K562 (cell line): ENCODE measurements around the gene ERBB4.

Source experiments
- CEBPB ChIP-seq: fragments of 450-650 bp; IDR thresholded peaks from 2 replicates; pipeline ENCODE4 v1.6.1; 2016; ENCODE audit warnings: missing genetic modification characterization, missing compliant biosample characterization
- CTCF ChIP-seq, 3 experiments: IDR thresholded peaks in 2 of 3; conservative IDR thresholded peaks in 1 of 3; 2 replicates each; pipeline ENCODE4 v1.5.1; 2011 to 2012; ENCODE audit warnings: low read length in 3 of 3, mild to moderate bottlenecking in 3 of 3, control low read depth in 2 of 3, improper control_type of control experiment in 1 of 3, inconsistent platforms in 1 of 3, low read depth in 1 of 3, mixed read lengths in 1 of 3, moderate library complexity in 1 of 3; ENCODE audit not compliant: insufficient read depth in 2 of 3
- GABPB1 ChIP-seq: sonication (generic); formaldehyde crosslinking; IDR thresholded peaks from 2 replicates; pipeline ENCODE4 v1.8.0; 2022; ENCODE audit warnings: mild to moderate bottlenecking, missing genetic modification reagents
- MAX ChIP-seq: sonication (generic); formaldehyde crosslinking; IDR thresholded peaks from 2 replicates; pipeline ENCODE4 v1.9.0; 2022; ENCODE audit warnings: mild to moderate bottlenecking, missing genetic modification reagents
- MCM3 ChIP-seq: fragments of 450-650 bp; IDR thresholded peaks from 2 replicates; pipeline ENCODE4 v1.6.1; 2016
- NFIX ChIP-seq: fragments of 250-450 bp; sonication (Bioruptor Pico); IDR thresholded peaks from 2 replicates; pipeline ENCODE4 v1.4.0; 2020; ENCODE audit warnings: low read depth, mild to moderate bottlenecking, moderate library complexity
- SMARCE1 ChIP-seq: fragments of 450-650 bp; IDR thresholded peaks from 2 replicates; pipeline ENCODE4 v1.7.1; 2016; ENCODE audit warnings: mild to moderate bottlenecking
- ZC3H11A ChIP-seq: IDR thresholded peaks from 2 replicates; pipeline ENCODE4 v1.6.1; 2012; ENCODE audit warnings: low read depth, low read length, improper control_type of control experiment

- TF ChIP-seq ZC3H11A (no peak), CEBPB (tag) (no peak), MCM3 (no peak), SMARCE1 (no peak), GABPB1 (CRISPR knock-in tag) (no peak), CTCF (IDR thresholded peaks at IDR 0.05 in 2 of 3, conservative IDR thresholded peaks at IDR 0.05 in 1 of 3; ENCODE audit: insufficient read depth in 2 of 3, low read depth in 1 of 3, low read length in 3 of 3) (no peak), MAX (CRISPR knock-in tag) (no peak), NFIX (CRISPR knock-in tag) (no peak)
These were observed 1205.2 kb downstream of the ERBB4 start for GRCh38 chr2:211333377-211333776.
